ENCODE measurements around the gene AIRE.

The AIRE gene

GRCh38 chr21:44344541-44345183 is 59.0 kb downstream of the AIRE start:
- TF ChIP-seq CTCF (IDR thresholded peaks at IDR 0.05) = no peak
- Histone ChIP-seq H3K36me3 (no peaks in the 10 kb centered on the region), H3K27me3 (peaks cover 25% of the 10 kb centered on the region), H3K4me3 (ENCODE audit: low read depth in 1 of 2, low read length in 1 of 2) (no peak overlapping the region), H3K9me3 (no peaks in the 10 kb centered on the region), H3K27ac (no peak overlapping the region), H3K4me1 (ENCODE audit: control insufficient read depth in 1 of 2, insufficient read depth in 1 of 2, low read depth in 1 of 2, low read length in 1 of 2) (peaks cover 13% of the 10 kb centered on the region in 2 experiments)

DNA sequence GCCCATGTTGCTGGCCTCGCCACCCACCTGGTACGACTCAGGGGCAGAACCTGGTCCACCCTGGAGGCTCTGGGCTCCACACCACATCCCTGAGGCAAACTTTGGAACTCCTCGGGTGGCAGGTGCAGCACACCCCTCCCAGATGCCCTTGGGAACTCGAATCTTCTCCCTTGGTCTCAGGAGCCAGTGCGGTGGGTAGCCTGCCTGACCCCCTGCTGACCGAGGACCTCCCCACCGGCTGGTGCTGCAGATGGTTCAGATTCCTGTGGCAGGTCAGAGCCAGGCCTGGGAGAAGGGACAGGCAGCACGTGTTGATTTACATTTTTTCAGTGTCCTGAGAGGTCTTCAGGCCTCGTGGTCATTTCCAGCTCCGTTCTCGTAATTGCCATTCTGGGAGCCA is 59.8 kb downstream of the AIRE start:
- no peak overlapping the region for H3K4me3 ChIP-seq (ENCODE audit: low read depth in 1 of 2, low read length in 1 of 2)
- H3K27me3 ChIP-seq = peaks cover 29% of the 10 kb centered on the region
- H3K36me3 ChIP-seq = no peaks in the 10 kb centered on the region
- TF ChIP-seq CTCF (IDR thresholded peaks at IDR 0.05) = no peak
- no peaks in the 10 kb centered on the region for H3K9me3 ChIP-seq
- H3K27ac ChIP-seq = no peak overlapping the region
- H3K4me1 ChIP-seq (ENCODE audit: control insufficient read depth in 1 of 2, insufficient read depth in 1 of 2, low read depth in 1 of 2, low read length in 1 of 2) = peaks cover 9 to 12% of the 10 kb centered on the region in 2 experiments

- Histone ChIP-seq H3K4me1 (ENCODE audit: control insufficient read depth in 1 of 2, insufficient read depth in 1 of 2, low read depth in 1 of 2, low read length in 1 of 2) (peaks cover 33 to 37% of the 10 kb centered on the region in 2 experiments), H3K9me3 (no peaks in the 10 kb centered on the region), H3K4me3 (ENCODE audit: low read depth in 1 of 2, low read length in 1 of 2) (no peak overlapping the region), H3K27ac (no peak overlapping the region), H3K36me3 (no peaks in the 10 kb centered on the region), H3K27me3 (peaks cover 29% of the 10 kb centered on the region)
- no peak for TF ChIP-seq CTCF (IDR thresholded peaks at IDR 0.05)
These were observed 62.3 kb downstream of the AIRE start for GRCh38 chr21:44347911-44348451.
